HG02840 (cell line): Measurements from ENCODE around the gene HOXA3.

Experiments
- ATAC-seq: cut with Tn5 transposase; IDR thresholded peaks from one replicate; pipeline ENCODE4 v1.9.1; 2021; ENCODE audit warnings: mild to moderate bottlenecking, moderate library complexity, moderate number of reproducible peaks; ENCODE audit not compliant: unreplicated experiment, low FRiP score

The HOXA3 gene

GRCh38 chr7:27151931-27152815, at the start of gene HOXA3:
Gene HOXA3, minus strand, starts transcription at chr7:27152583. Its CDS starts 41,943 bp downstream, at chr7:27110640.
- ATAC-seq, result no peak

- ATAC-seq, result no peak
Observed at GRCh38 chr7:27201580-27202017, 49.2 kb upstream of the HOXA3 start.

GRCh38 chr7:27200761-27201579, 48.6 kb upstream of the HOXA3 start:
- ATAC-seq, result no peak

GRCh38 chr7:27199849-27200760, 47.7 kb upstream of the HOXA3 start, which contains the start of gene HOXA13:
Gene HOXA13, minus strand, starts transcription at chr7:27200091. Its CDS starts 14 bp downstream, at chr7:27200077.
- no peak for ATAC-seq

GRCh38 chr7:27198871-27199801, 46.8 kb upstream of the HOXA3 start:
- no peak for ATAC-seq

- no peak for ATAC-seq
Observed at GRCh38 chr7:27198138-27198841, 45.9 kb upstream of the HOXA3 start.

GRCh38 chr7:27197137-27198042, 45.0 kb upstream of the HOXA3 start:
- no peak for ATAC-seq

- ATAC-seq, result no peak
Observed at GRCh38 chr7:27196287-27196767, 43.9 kb upstream of the HOXA3 start.

- no peak for ATAC-seq
Observed at GRCh38 chr7:27194686-27195379, 42.5 kb upstream of the HOXA3 start.

- ATAC-seq, result no peak
Observed at GRCh38 chr7:27194002-27194352, 41.6 kb upstream of the HOXA3 start.

GRCh38 chr7:27193335-27194001, 41.1 kb upstream of the HOXA3 start:
- ATAC-seq, result no peak

- ATAC-seq, result no peak
Observed at GRCh38 chr7:27192546-27193334, 40.4 kb upstream of the HOXA3 start.

GRCh38 chr7:27191833-27192545, 39.6 kb upstream of the HOXA3 start:
- ATAC-seq, result no peak

- no peak for ATAC-seq
Observed at GRCh38 chr7:27191161-27191731, 38.9 kb upstream of the HOXA3 start.
